22Rv1 (cell line): ENCODE results near the gene ANO2.

ENCODE experiments used
- H3K27ac ChIP-seq: fragments of 450-650 bp; 2 replicates; pipeline ENCODE4 v1.5.1; 2017
- CTCF ChIP-seq: fragments of 450-650 bp; IDR thresholded peaks from 2 replicates; pipeline ENCODE4 v1.5.1; 2017; ENCODE audit warnings: mild to moderate bottlenecking
- ZFX ChIP-seq: fragments of 450-650 bp; IDR thresholded peaks from 2 replicates; pipeline ENCODE4 v1.6.1; 2017; ENCODE audit warnings: antibody characterized with exemption, borderline replicate concordance

Gene ANO2

GRCh38 chr12:5768171-5768570 lies 176.9 kb downstream of the ANO2 start:
- TF ChIP-seq ZFX (no peak), CTCF (no peak)
- no peak overlapping the region for H3K27ac ChIP-seq

- H3K27ac ChIP-seq = no peak overlapping the region
- TF ChIP-seq ZFX = no peak
- no peak for TF ChIP-seq CTCF
Measured at GRCh38 chr12:5758347-5758746, 186.7 kb downstream of the ANO2 start.

GRCh38 chr12:5756338-5756842 lies 188.7 kb downstream of the ANO2 start:
- no peak for TF ChIP-seq CTCF
- TF ChIP-seq ZFX = no peak
- no peak overlapping the region for H3K27ac ChIP-seq

GRCh38 chr12:5748027-5748426 lies 197.0 kb downstream of the ANO2 start:
- no peak overlapping the region for H3K27ac ChIP-seq
- TF ChIP-seq CTCF (no peak), ZFX (no peak)

GRCh38 chr12:5746917-5747316 lies 198.1 kb downstream of the ANO2 start:
- H3K27ac ChIP-seq = no peak overlapping the region
- TF ChIP-seq CTCF (no peak), ZFX (no peak)

- no peak for TF ChIP-seq ZFX
- no peak for TF ChIP-seq CTCF
- no peak overlapping the region for H3K27ac ChIP-seq
Measured at GRCh38 chr12:5746036-5746908, 198.8 kb downstream of the ANO2 start.

- H3K27ac ChIP-seq = no peak overlapping the region
- TF ChIP-seq CTCF (peak; percentile 99), ZFX (no peak)
Measured at GRCh38 chr12:5745251-5745888, 199.7 kb downstream of the ANO2 start.
